K562 (cell line): Measurements from ENCODE around the gene TMEM131.

Experiments
- CTCF ChIP-seq, 3 experiments: IDR thresholded peaks in 2 of 3; conservative IDR thresholded peaks in 1 of 3; 2 replicates each; pipeline ENCODE4 v1.5.1; 2011 to 2012; ENCODE audit warnings: low read length in 3 of 3, mild to moderate bottlenecking in 3 of 3, control low read depth in 2 of 3, improper control_type of control experiment in 1 of 3, inconsistent platforms in 1 of 3, low read depth in 1 of 3, mixed read lengths in 1 of 3, moderate library complexity in 1 of 3; ENCODE audit not compliant: insufficient read depth in 2 of 3
- DNMT1 ChIP-seq: fragments of 450-650 bp; IDR thresholded peaks from 2 replicates; pipeline ENCODE4 v1.6.1; 2016; ENCODE audit warnings: antibody characterized with exemption, mild to moderate bottlenecking
- EGR1 ChIP-seq: fragments of 450-650 bp; conservative IDR thresholded peaks from 2 replicates; pipeline ENCODE4 v1.6.1; 2017; ENCODE audit warnings: mild to moderate bottlenecking
- ELF1 ChIP-seq: fragments of 200-800 bp; sonication (Bioruptor generic); IDR thresholded peaks from 2 replicates; pipeline ENCODE4 v1.6.1; 2016; ENCODE audit warnings: missing genetic modification characterization, missing compliant biosample characterization
- JUND ChIP-seq, 2 experiments: IDR thresholded peaks; 2 replicates in 1 of 2; 3 replicates in 1 of 2; pipeline ENCODE4 v1.6.1; 2011; ENCODE audit warnings: borderline replicate concordance in 2 of 2, low read depth in 2 of 2, low read length in 2 of 2, improper control_type of control experiment in 1 of 2, missing biosample characterization in 1 of 2, missing genetic modification characterization in 1 of 2, missing genetic modification reagents in 1 of 2
- NFATC3 ChIP-seq: fragments of 450-650 bp; IDR thresholded peaks from 2 replicates; pipeline ENCODE4 v1.6.1; 2017; ENCODE audit warnings: mild to moderate bottlenecking
- PBX2 ChIP-seq, 2 experiments: IDR thresholded peaks in 1 of 2; conservative IDR thresholded peaks in 1 of 2; 2 replicates each; pipeline ENCODE4 v1.6.1; 2016; ENCODE audit warnings: low read depth in 2 of 2, mild to moderate bottlenecking in 1 of 2, missing compliant biosample characterization in 1 of 2, missing genetic modification characterization in 1 of 2, moderate library complexity in 1 of 2
- POLR2A ChIP-seq: fragments of 450-650 bp; conservative IDR thresholded peaks from 2 replicates; pipeline ENCODE4 v1.6.1; 2016
- SP1 ChIP-seq: sonication (generic); formaldehyde crosslinking; IDR thresholded peaks from 2 replicates; pipeline ENCODE4 v1.8.1; 2022; ENCODE audit warnings: mild to moderate bottlenecking, missing genetic modification reagents
- ZBTB1 ChIP-seq: sonication (generic); formaldehyde crosslinking; IDR thresholded peaks from 2 replicates; pipeline ENCODE4 v1.8.1; 2023; ENCODE audit warnings: missing genetic modification reagents, low read depth, mild to moderate bottlenecking, borderline replicate concordance
- ZNF12 ChIP-seq: sonication (generic); formaldehyde crosslinking; IDR thresholded peaks from 2 replicates; pipeline ENCODE4 v1.4.0; 2020; ENCODE audit warnings: mild to moderate bottlenecking, missing genetic modification reagents
- ZNF561 ChIP-seq: fragments of 450-650 bp; formaldehyde crosslinking; conservative IDR thresholded peaks from 2 replicates; pipeline ENCODE4 v1.4.0; 2020; ENCODE audit warnings: mild to moderate bottlenecking, moderate library complexity
- ZNF780A ChIP-seq: fragments of 250-450 bp; sonication (Bioruptor Pico); IDR thresholded peaks from 2 replicates; pipeline ENCODE4 v1.5.0; 2021; ENCODE audit warnings: mild to moderate bottlenecking

- TF ChIP-seq ZNF561 (CRISPR knock-in tag) (no peak), PBX2 (CRISPR knock-in tag; IDR thresholded peaks at IDR 0.05; ENCODE audit: low read depth) (no peak), PBX2 (tag; conservative IDR thresholded peaks at IDR 0.05; ENCODE audit: low read depth) (no peak), ZNF12 (no peak), CTCF (IDR thresholded peaks at IDR 0.05 in 2 of 3, conservative IDR thresholded peaks at IDR 0.05 in 1 of 3; ENCODE audit: insufficient read depth in 2 of 3, low read depth in 1 of 3, low read length in 3 of 3) (no peak), ZBTB1 (CRISPR knock-in tag) (no peak), JUND (IDR thresholded peaks at IDR 0.05; ENCODE audit: borderline replicate concordance, low read depth, low read length) (no peak), JUND (tag; IDR thresholded peaks at IDR 0.05; ENCODE audit: borderline replicate concordance, low read depth, low read length) (no peak), POLR2A (no peak), ZNF780A (CRISPR knock-in tag) (no peak), DNMT1 (no peak), EGR1 (no peak), NFATC3 (no peak), ELF1 (tag) (no peak), SP1 (CRISPR knock-in tag) (no peak)
Measured at GRCh38 chr2:97739020-97739892, 256.5 kb downstream of the TMEM131 start.
